HG03095 (cell line): ENCODE data around the gene RIN2.
"Not testable (repeated sequence)": the region's sequence is repeated elsewhere in the genome, so short reads cannot be mapped to it uniquely, and the experiment has no call there.

Experiments
- ATAC-seq: cut with Tn5 transposase; IDR thresholded peaks from one replicate; pipeline ENCODE4 v1.9.1; 2021; ENCODE audit warnings: moderate library complexity; ENCODE audit not compliant: unreplicated experiment

Gene RIN2

GRCh38 chr20:19785173-19785982, 27.3 kb downstream of the RIN2 start:
- no peak for ATAC-seq

- ATAC-seq = no peak
These were observed 27.9 kb downstream of the RIN2 start for GRCh38 chr20:19785983-19786285.

- no peak for ATAC-seq
These were observed 28.3 kb downstream of the RIN2 start for GRCh38 chr20:19786311-19786710.

GRCh38 chr20:19787366-19787765, 29.3 kb downstream of the RIN2 start:
- no peak for ATAC-seq

GRCh38 chr20:19789009-19789408, 31.0 kb downstream of the RIN2 start:
- ATAC-seq = no peak

- ATAC-seq = no peak
These were observed 31.4 kb downstream of the RIN2 start for GRCh38 chr20:19789446-19789845.

- no peak for ATAC-seq
These were observed 33.8 kb downstream of the RIN2 start for GRCh38 chr20:19791887-19792286.

GRCh38 chr20:19793716-19794115, 35.7 kb downstream of the RIN2 start:
- no peak for ATAC-seq

GRCh38 chr20:19794941-19795340, 36.9 kb downstream of the RIN2 start:
- ATAC-seq = no peak

- no peak for ATAC-seq
These were observed 41.3 kb downstream of the RIN2 start for GRCh38 chr20:19799325-19799724.

GRCh38 chr20:19802099-19802491, 44.0 kb downstream of the RIN2 start:
- ATAC-seq = no peak

GRCh38 chr20:19802492-19803158, 44.6 kb downstream of the RIN2 start:
- ATAC-seq = no peak

- ATAC-seq = not testable (repeated sequence)
These were observed 48.2 kb downstream of the RIN2 start for GRCh38 chr20:19806276-19806675.

GRCh38 chr20:19806806-19807190, 48.7 kb downstream of the RIN2 start:
- ATAC-seq = no peak

- ATAC-seq = no peak
These were observed 49.3 kb downstream of the RIN2 start for GRCh38 chr20:19807191-19807945.
